SK-N-SH treated with all-trans-retinoic acid at 6 μM for 48 hours (cell line): ENCODE data around the gene PPIL4.

Experiments used
- ATAC-seq: fragments of 200-7000 bp; cut with Tn5 transposase; 3 replicates; pipeline ENCODE4 v1.9.1; 2020; ENCODE audit warnings: mild to moderate bottlenecking, moderate library complexity
- ARNTL ChIP-seq: fragments of 450-650 bp; formaldehyde crosslinking; IDR thresholded peaks from 2 replicates; pipeline ENCODE4 v1.5.0; 2020; ENCODE audit warnings: low read depth, mild to moderate bottlenecking, moderate library complexity, borderline replicate concordance
- BACH2 ChIP-seq: fragments of 250-450 bp; sonication (Bioruptor Pico); IDR thresholded peaks from 2 replicates; pipeline ENCODE4 v1.9.0; 2021; ENCODE audit warnings: mild to moderate bottlenecking, borderline replicate concordance
- ESRRG ChIP-seq: fragments of 250-450 bp; sonication (Bioruptor Pico); IDR thresholded peaks from 2 replicates; pipeline ENCODE4 v1.6.1; 2021; ENCODE audit warnings: mild to moderate bottlenecking
- GLIS3 ChIP-seq: fragments of 250-450 bp; sonication (Bioruptor Pico); IDR thresholded peaks from 2 replicates; pipeline ENCODE4 v1.5.0; 2020; ENCODE audit warnings: mild to moderate bottlenecking, moderate library complexity
- ISL1 ChIP-seq: fragments of 250-450 bp; sonication (Bioruptor Pico); IDR thresholded peaks from 2 replicates; pipeline ENCODE4 v2.1.2; 2022; ENCODE audit warnings: mild to moderate bottlenecking, moderate library complexity
- OSR1 ChIP-seq: fragments of 250-450 bp; sonication (Bioruptor Pico); IDR thresholded peaks from 2 replicates; pipeline ENCODE4 v1.8.0; 2022; ENCODE audit warnings: moderate library complexity, mild to moderate bottlenecking, inconsistent platforms
- PPARA ChIP-seq: fragments of 250-450 bp; sonication (Bioruptor Pico); IDR thresholded peaks from 2 replicates; pipeline ENCODE4 v1.5.0; 2020; ENCODE audit warnings: mild to moderate bottlenecking, borderline replicate concordance
- RARB ChIP-seq: fragments of 250-450 bp; sonication (Bioruptor Pico); IDR thresholded peaks from 2 replicates; pipeline ENCODE4 v1.8.0; 2021; ENCODE audit warnings: mild to moderate bottlenecking, moderate library complexity
- SNAI2 ChIP-seq: fragments of 250-450 bp; sonication (Bioruptor Pico); IDR thresholded peaks from 2 replicates; pipeline ENCODE4 v1.5.0; 2020; ENCODE audit warnings: mild to moderate bottlenecking, moderate library complexity
- TCF4 ChIP-seq: fragments of 250-450 bp; sonication (Bioruptor Pico); IDR thresholded peaks from 2 replicates; pipeline ENCODE4 v1.8.0; 2021; ENCODE audit warnings: mild to moderate bottlenecking, moderate library complexity, borderline replicate concordance
- TOX ChIP-seq: fragments of 250-450 bp; sonication (Bioruptor Pico); IDR thresholded peaks from 2 replicates; pipeline ENCODE4 v1.8.0; 2021; ENCODE audit warnings: mild to moderate bottlenecking, moderate library complexity, borderline replicate concordance
- ZC3H10 ChIP-seq: fragments of 250-450 bp; sonication (Bioruptor Pico); IDR thresholded peaks from 2 replicates; pipeline ENCODE4 v1.5.1; 2021; ENCODE audit warnings: mild to moderate bottlenecking, moderate library complexity
- ZFP3 ChIP-seq: fragments of 250-450 bp; sonication (Bioruptor Pico); IDR thresholded peaks from 2 replicates; pipeline ENCODE4 v1.5.0; 2020; ENCODE audit warnings: mild to moderate bottlenecking, moderate library complexity
- ZFP30 ChIP-seq: fragments of 450-650 bp; formaldehyde crosslinking; IDR thresholded peaks from 2 replicates; pipeline ENCODE4 v1.5.0; 2022; ENCODE audit warnings: mild to moderate bottlenecking, moderate library complexity
- ZNF565 ChIP-seq: fragments of 450-650 bp; formaldehyde crosslinking; conservative IDR thresholded peaks from 2 replicates; pipeline ENCODE4 v1.5.0; 2020; ENCODE audit warnings: low read depth, mild to moderate bottlenecking, moderate library complexity
- ZNF70 ChIP-seq: fragments of 450-650 bp; formaldehyde crosslinking; IDR thresholded peaks from 2 replicates; pipeline ENCODE4 v1.5.0; 2020; ENCODE audit warnings: mild to moderate bottlenecking, moderate library complexity
- ZNF8 ChIP-seq: fragments of 450-650 bp; formaldehyde crosslinking; IDR thresholded peaks from 2 replicates; pipeline ENCODE4 v1.5.0; 2020; ENCODE audit warnings: mild to moderate bottlenecking, moderate library complexity
- TF ChIP-seq, protein P1 (sequence below): fragments of 250-450 bp; sonication (Bioruptor Pico); IDR thresholded peaks from 2 replicates; pipeline ENCODE4 v1.8.0; 2021; ENCODE audit warnings: low read depth, mild to moderate bottlenecking, moderate library complexity, borderline replicate concordance
- TF ChIP-seq, protein P2 (sequence below): fragments of 250-450 bp; sonication (Bioruptor Pico); IDR thresholded peaks from 2 replicates; pipeline ENCODE4 v1.8.0; 2020; ENCODE audit warnings: mild to moderate bottlenecking, moderate library complexity, borderline replicate concordance
- TF ChIP-seq, protein P3 (sequence below): fragments of 250-450 bp; sonication (Bioruptor Pico); IDR thresholded peaks from 2 replicates; pipeline ENCODE4 v1.5.0; 2020; ENCODE audit warnings: mild to moderate bottlenecking, moderate library complexity
- TF ChIP-seq, protein P4 (sequence below): fragments of 250-450 bp; sonication (Bioruptor Pico); IDR thresholded peaks from 2 replicates; pipeline ENCODE4 v1.5.1; 2021; ENCODE audit warnings: mild to moderate bottlenecking, moderate library complexity
- TF ChIP-seq, protein P5 (sequence below): fragments of 250-450 bp; sonication (Bioruptor Pico); IDR thresholded peaks from 2 replicates; pipeline ENCODE4 v1.5.1; 2020; ENCODE audit warnings: low read depth, mild to moderate bottlenecking, moderate library complexity

The PPIL4 gene

DNA sequence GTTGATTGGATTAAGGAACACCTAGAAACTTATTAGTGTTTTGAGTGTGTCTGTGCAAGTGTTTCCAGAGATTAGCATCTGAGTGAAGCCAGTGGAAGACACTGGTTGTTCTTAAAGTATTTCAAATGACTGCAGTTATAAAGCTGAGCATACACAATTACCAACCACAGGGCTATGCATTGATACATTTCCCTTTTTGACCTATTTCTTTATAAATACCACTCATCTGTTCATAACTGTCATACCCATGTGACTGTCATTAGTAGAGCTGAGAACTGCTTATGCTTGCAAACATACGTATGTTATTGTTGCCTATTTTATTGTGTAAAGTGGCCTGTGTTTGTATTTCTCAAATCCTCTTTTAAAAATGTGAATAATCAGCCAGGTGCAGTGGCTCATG, 45.7 kb downstream of the PPIL4 start:
- no peak for ATAC-seq

DNA sequence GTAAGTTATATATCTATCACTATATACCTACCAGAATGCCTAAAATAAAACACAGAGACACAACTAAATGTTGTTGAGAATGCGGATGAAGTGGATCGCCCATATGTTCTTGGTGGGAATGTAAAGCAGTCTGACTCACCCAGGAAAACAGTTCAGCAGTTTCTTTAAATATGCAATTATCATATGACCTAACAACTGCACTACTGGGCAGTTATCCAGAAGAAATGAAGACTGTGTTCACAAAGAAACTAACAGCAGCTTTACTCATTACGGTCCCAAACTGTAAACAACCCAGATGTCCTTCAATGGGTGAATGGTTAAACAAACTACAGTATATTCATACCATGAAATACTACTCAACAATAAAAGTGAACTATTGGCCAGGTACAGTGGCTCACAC, 46.8 kb downstream of the PPIL4 start:
- ATAC-seq: peak; percentile 57
- no peak for TF ChIP-seq BACH2 (CRISPR knock-in tag)
- TF ChIP-seq, protein P1, sequence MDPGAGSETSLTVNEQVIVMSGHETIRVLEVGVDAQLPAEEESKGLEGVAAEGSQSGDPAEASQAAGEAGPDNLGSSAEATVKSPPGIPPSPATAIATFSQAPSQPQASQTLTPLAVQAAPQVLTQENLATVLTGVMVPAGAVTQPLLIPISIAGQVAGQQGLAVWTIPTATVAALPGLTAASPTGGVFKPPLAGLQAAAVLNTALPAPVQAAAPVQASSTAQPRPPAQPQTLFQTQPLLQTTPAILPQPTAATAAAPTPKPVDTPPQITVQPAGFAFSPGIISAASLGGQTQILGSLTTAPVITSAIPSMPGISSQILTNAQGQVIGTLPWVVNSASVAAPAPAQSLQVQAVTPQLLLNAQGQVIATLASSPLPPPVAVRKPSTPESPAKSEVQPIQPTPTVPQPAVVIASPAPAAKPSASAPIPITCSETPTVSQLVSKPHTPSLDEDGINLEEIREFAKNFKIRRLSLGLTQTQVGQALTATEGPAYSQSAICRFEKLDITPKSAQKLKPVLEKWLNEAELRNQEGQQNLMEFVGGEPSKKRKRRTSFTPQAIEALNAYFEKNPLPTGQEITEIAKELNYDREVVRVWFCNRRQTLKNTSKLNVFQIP: no peak
- TF ChIP-seq ESRRG (CRISPR knock-in tag): no peak
- no peak for TF ChIP-seq ISL1
- TF ChIP-seq ZFP30: no peak
- TF ChIP-seq, protein P2, sequence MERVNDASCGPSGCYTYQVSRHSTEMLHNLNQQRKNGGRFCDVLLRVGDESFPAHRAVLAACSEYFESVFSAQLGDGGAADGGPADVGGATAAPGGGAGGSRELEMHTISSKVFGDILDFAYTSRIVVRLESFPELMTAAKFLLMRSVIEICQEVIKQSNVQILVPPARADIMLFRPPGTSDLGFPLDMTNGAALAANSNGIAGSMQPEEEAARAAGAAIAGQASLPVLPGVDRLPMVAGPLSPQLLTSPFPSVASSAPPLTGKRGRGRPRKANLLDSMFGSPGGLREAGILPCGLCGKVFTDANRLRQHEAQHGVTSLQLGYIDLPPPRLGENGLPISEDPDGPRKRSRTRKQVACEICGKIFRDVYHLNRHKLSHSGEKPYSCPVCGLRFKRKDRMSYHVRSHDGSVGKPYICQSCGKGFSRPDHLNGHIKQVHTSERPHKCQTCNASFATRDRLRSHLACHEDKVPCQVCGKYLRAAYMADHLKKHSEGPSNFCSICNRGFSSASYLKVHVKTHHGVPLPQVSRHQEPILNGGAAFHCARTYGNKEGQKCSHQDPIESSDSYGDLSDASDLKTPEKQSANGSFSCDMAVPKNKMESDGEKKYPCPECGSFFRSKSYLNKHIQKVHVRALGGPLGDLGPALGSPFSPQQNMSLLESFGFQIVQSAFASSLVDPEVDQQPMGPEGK (CRISPR knock-in tag): no peak
- no peak for TF ChIP-seq PPARA
- TF ChIP-seq ARNTL (CRISPR knock-in tag): no peak
- TF ChIP-seq GLIS3 (CRISPR knock-in tag): no peak
- TF ChIP-seq TCF4: no peak
- TF ChIP-seq RARB (CRISPR knock-in tag): no peak
- TF ChIP-seq, protein P3, sequence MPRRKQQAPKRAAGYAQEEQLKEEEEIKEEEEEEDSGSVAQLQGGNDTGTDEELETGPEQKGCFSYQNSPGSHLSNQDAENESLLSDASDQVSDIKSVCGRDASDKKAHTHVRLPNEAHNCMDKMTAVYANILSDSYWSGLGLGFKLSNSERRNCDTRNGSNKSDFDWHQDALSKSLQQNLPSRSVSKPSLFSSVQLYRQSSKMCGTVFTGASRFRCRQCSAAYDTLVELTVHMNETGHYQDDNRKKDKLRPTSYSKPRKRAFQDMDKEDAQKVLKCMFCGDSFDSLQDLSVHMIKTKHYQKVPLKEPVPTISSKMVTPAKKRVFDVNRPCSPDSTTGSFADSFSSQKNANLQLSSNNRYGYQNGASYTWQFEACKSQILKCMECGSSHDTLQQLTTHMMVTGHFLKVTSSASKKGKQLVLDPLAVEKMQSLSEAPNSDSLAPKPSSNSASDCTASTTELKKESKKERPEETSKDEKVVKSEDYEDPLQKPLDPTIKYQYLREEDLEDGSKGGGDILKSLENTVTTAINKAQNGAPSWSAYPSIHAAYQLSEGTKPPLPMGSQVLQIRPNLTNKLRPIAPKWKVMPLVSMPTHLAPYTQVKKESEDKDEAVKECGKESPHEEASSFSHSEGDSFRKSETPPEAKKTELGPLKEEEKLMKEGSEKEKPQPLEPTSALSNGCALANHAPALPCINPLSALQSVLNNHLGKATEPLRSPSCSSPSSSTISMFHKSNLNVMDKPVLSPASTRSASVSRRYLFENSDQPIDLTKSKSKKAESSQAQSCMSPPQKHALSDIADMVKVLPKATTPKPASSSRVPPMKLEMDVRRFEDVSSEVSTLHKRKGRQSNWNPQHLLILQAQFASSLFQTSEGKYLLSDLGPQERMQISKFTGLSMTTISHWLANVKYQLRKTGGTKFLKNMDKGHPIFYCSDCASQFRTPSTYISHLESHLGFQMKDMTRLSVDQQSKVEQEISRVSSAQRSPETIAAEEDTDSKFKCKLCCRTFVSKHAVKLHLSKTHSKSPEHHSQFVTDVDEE (CRISPR knock-in tag): no peak
- TF ChIP-seq ZFP3 (CRISPR knock-in tag): no peak
- TF ChIP-seq SNAI2: no peak
- no peak for TF ChIP-seq ZNF70 (CRISPR knock-in tag)
- no peak for TF ChIP-seq OSR1
- TF ChIP-seq TOX (CRISPR knock-in tag): no peak
- no peak for TF ChIP-seq ZC3H10
- TF ChIP-seq, protein P4, sequence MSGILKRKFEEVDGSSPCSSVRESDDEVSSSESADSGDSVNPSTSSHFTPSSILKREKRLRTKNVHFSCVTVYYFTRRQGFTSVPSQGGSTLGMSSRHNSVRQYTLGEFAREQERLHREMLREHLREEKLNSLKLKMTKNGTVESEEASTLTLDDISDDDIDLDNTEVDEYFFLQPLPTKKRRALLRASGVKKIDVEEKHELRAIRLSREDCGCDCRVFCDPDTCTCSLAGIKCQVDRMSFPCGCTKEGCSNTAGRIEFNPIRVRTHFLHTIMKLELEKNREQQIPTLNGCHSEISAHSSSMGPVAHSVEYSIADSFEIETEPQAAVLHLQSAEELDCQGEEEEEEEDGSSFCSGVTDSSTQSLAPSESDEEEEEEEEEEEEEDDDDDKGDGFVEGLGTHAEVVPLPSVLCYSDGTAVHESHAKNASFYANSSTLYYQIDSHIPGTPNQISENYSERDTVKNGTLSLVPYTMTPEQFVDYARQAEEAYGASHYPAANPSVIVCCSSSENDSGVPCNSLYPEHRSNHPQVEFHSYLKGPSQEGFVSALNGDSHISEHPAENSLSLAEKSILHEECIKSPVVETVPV (CRISPR knock-in tag): no peak
- TF ChIP-seq ZNF565 (CRISPR knock-in tag): no peak

More for the DNA sequence above, 45.7 kb downstream of the PPIL4 start:
- TF ChIP-seq, protein P5, sequence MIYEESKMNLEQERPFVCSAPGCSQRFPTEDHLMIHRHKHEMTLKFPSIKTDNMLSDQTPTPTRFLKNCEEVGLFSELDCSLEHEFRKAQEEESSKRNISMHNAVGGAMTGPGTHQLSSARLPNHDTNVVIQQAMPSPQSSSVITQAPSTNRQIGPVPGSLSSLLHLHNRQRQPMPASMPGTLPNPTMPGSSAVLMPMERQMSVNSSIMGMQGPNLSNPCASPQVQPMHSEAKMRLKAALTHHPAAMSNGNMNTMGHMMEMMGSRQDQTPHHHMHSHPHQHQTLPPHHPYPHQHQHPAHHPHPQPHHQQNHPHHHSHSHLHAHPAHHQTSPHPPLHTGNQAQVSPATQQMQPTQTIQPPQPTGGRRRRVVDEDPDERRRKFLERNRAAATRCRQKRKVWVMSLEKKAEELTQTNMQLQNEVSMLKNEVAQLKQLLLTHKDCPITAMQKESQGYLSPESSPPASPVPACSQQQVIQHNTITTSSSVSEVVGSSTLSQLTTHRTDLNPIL: no peak
- no peak for TF ChIP-seq ARNTL (CRISPR knock-in tag)
- TF ChIP-seq, protein P4 (CRISPR knock-in tag): no peak
- no peak for TF ChIP-seq ZNF8 (CRISPR knock-in tag)
- TF ChIP-seq SNAI2: no peak
- no peak for TF ChIP-seq ZFP3 (CRISPR knock-in tag)
- no peak for TF ChIP-seq ESRRG (CRISPR knock-in tag)
- no peak for TF ChIP-seq PPARA
- no peak for TF ChIP-seq TOX (CRISPR knock-in tag)
- no peak for TF ChIP-seq TCF4
